Breast epithelium (tissue), 3 donors: Measurements from ENCODE around the gene FBXL19.

ENCODE experiments used
- POLR2A ChIP-seq: fragments of 450-650 bp; IDR thresholded peaks from one replicate; pipeline ENCODE4 v1.6.1; 2016; ENCODE audit warnings: antibody characterized with exemption, mild to moderate bottlenecking, moderate library complexity
- POLR2AphosphoS5 ChIP-seq, 3 donors: sonication (generic); formaldehyde crosslinking; IDR thresholded peaks; one replicate each; pipeline ENCODE4 v1.6.1; 2017; ENCODE audit warnings: antibody characterized with exemption in 3 of 3
- TF ChIP-seq, protein P1 (sequence below), 3 donors: fragments of 450-650 bp; IDR thresholded peaks; one replicate each; pipeline ENCODE4 v1.5.1; 2016 to 2017; ENCODE audit warnings: antibody characterized with exemption in 3 of 3, mild to moderate bottlenecking in 3 of 3, moderate library complexity in 3 of 3

DNA sequence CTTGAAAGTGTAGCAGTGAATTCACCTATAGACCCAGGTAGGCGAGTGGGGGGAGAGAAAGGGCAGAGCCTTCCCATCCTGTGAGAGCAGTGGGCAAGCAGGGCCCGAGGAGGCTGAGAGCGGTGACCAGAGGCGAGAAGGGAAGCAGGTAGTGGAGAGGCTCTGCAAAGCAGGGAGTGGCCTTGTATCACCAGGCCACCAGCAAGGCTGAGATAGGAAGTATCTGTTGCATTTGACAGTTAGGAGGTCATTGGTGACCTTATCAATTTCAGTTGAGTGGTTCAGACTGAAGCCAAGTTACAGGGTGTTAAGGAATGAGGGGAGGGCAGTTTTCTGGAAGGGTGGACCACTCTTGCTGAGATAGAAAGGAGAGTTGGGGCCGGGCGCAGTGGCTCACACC, 51.0 kb downstream of the FBXL19 start:
- TF ChIP-seq, protein P1, sequence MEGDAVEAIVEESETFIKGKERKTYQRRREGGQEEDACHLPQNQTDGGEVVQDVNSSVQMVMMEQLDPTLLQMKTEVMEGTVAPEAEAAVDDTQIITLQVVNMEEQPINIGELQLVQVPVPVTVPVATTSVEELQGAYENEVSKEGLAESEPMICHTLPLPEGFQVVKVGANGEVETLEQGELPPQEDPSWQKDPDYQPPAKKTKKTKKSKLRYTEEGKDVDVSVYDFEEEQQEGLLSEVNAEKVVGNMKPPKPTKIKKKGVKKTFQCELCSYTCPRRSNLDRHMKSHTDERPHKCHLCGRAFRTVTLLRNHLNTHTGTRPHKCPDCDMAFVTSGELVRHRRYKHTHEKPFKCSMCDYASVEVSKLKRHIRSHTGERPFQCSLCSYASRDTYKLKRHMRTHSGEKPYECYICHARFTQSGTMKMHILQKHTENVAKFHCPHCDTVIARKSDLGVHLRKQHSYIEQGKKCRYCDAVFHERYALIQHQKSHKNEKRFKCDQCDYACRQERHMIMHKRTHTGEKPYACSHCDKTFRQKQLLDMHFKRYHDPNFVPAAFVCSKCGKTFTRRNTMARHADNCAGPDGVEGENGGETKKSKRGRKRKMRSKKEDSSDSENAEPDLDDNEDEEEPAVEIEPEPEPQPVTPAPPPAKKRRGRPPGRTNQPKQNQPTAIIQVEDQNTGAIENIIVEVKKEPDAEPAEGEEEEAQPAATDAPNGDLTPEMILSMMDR (IDR thresholded peaks at IDR 0.05): no peak
- TF ChIP-seq POLR2AphosphoS5 (IDR thresholded peaks at IDR 0.05): no peak
- TF ChIP-seq POLR2A: no peak
